Keratinocyte (primary cell): ENCODE measurements around the gene CHCHD6. TPM values are rescaled to one million over a fixed set of nuclear protein-coding genes. Genes with fewer than 3 reads are reported as not detected.

ENCODE experiments used
- DNase-seq: peaks from one replicate; pipeline ENCODE4 v3.0.0-alpha.2; 2011; ENCODE audit warnings: low read depth, missing footprints, low spot score
- FAIRE-seq: peaks from 2 replicates; lab custom pipeline; 2011; peaks lifted over from hg19 to GRCh38; lab: Jason Lieb, UNC
- H2AFZ ChIP-seq: 2 replicates; pipeline ENCODE4 v1.6.0; 2012; ENCODE audit warnings: low read length, control low read depth, inconsistent platforms; ENCODE audit not compliant: control insufficient read depth
- H3K27ac ChIP-seq: 2 replicates; pipeline ENCODE4 v1.5.1; 2011; ENCODE audit warnings: low read length; ENCODE audit not compliant: control insufficient read depth, insufficient read depth
- H3K27me3 ChIP-seq: 3 replicates; pipeline ENCODE4 v1.6.0; 2011; ENCODE audit warnings: low read length; ENCODE audit not compliant: control insufficient read depth, insufficient read depth; ENCODE audit errors: extremely low read depth
- H3K36me3 ChIP-seq, 2 experiments: 2 replicates in 1 of 2; 3 replicates in 1 of 2; pipeline ENCODE4 v1.5.1; 2011; ENCODE audit warnings: low read length in 2 of 2, mild to moderate bottlenecking in 1 of 2; ENCODE audit not compliant: control insufficient read depth in 2 of 2, insufficient read depth in 2 of 2; ENCODE audit errors: extremely low read depth in 1 of 2
- H3K4me1 ChIP-seq: 3 replicates; pipeline ENCODE4 v1.5.1; 2011; ENCODE audit warnings: low read length; ENCODE audit not compliant: control insufficient read depth, insufficient read depth; ENCODE audit errors: extremely low read depth
- H3K4me2 ChIP-seq: 3 replicates; pipeline ENCODE4 v1.6.0; 2011; ENCODE audit warnings: low read depth, low read length; ENCODE audit not compliant: control insufficient read depth, insufficient read depth; ENCODE audit errors: extremely low read depth
- H3K4me3 ChIP-seq, 3 experiments: fragments of 200-600 bp in 1 of 3; sonication (generic) in 1 of 3; 2 replicates in 2 of 3; 3 replicates in 1 of 3; pipeline ENCODE4 v1.5.1; 2011 to 2016; ENCODE audit warnings: low read length in 3 of 3, mild to moderate bottlenecking in 3 of 3, control low read depth in 2 of 3, inconsistent platforms in 1 of 3, low read depth in 1 of 3, mixed read lengths in 1 of 3, mixed run types in 1 of 3, moderate library complexity in 1 of 3; ENCODE audit not compliant: control insufficient read depth in 2 of 3, insufficient read depth in 2 of 3; ENCODE audit errors: extremely low read depth in 1 of 3
- H3K79me2 ChIP-seq: 2 replicates; pipeline ENCODE4 v1.6.0; 2012; ENCODE audit warnings: low read length; ENCODE audit not compliant: control insufficient read depth, insufficient read depth
- H3K9ac ChIP-seq: 3 replicates; pipeline ENCODE4 v1.6.0; 2011; ENCODE audit warnings: low read length; ENCODE audit not compliant: control insufficient read depth, insufficient read depth; ENCODE audit errors: extremely low read depth
- H3K9me1 ChIP-seq: 3 replicates; pipeline ENCODE4 v1.6.0; 2011; ENCODE audit warnings: low read length; ENCODE audit not compliant: control insufficient read depth, insufficient read depth; ENCODE audit errors: extremely low read depth
- H3K9me3 ChIP-seq: 2 replicates; pipeline ENCODE4 v1.5.1; 2012; ENCODE audit warnings: low read depth, low read length; ENCODE audit not compliant: control insufficient read depth
- H4K20me1 ChIP-seq: 3 replicates; pipeline ENCODE4 v1.6.0; 2011; ENCODE audit warnings: low read length; ENCODE audit not compliant: control insufficient read depth, insufficient read depth; ENCODE audit errors: extremely low read depth
- CTCF ChIP-seq, 3 experiments: IDR thresholded peaks in 1 of 3; conservative IDR thresholded peaks in 1 of 3; optimal IDR thresholded peaks in 1 of 3; 2 replicates in 2 of 3; 3 replicates in 1 of 3; pipeline versions ENCODE3 to v1.5.1; 2011; ENCODE audit warnings: low read length in 3 of 3, mild to moderate bottlenecking in 3 of 3, moderate library complexity in 2 of 3, control low read depth in 1 of 3, inconsistent platforms in 1 of 3; ENCODE audit not compliant: insufficient read depth in 2 of 3; ENCODE audit errors: extremely low read depth in 1 of 3
- EZH2 ChIP-seq: IDR thresholded peaks from one replicate; pipeline ENCODE4 v1.6.1; 2012; ENCODE audit warnings: inconsistent platforms, mild to moderate bottlenecking, low read length, moderate library complexity
- dilution Hi-C: fragments of 300-500 bp; cut with MboI; formaldehyde crosslinking; loops from one replicate; pipeline ENCODE4 v1.7.0; 2020; ENCODE audit warnings: low sequenced_read_pairs; ENCODE audit not compliant: extremely low pct_ligation_motif_present
- polyA plus RNA-seq, 5 experiments: library from polyadenylated mRNA; depleted of rRNA in 3 of 5; stranded (reverse) in 3 of 5; stranded (forward) in 1 of 5; unstranded in 1 of 5; fragments of >200 nt; gene quantifications; 1 replicate in 1 of 5; 2 replicates in 3 of 5; 3 replicates in 1 of 5; pipeline versions ENCODE4 v1.2.1 to v1.2.3, GENCODE V29; 2011 to 2012; ENCODE audit warnings: missing spikeins in 2 of 5, low read depth in 1 of 5, low replicate concordance in 1 of 5

The CHCHD6 gene
- polyA plus RNA-seq, 1 donor (not counting 4 experiments of a cell fraction or from before 2014, with no cell fraction given) = 21.7 TPM

- H3K9ac ChIP-seq = no peak overlapping the region
- no peak for TF ChIP-seq CTCF (optimal IDR thresholded peaks at IDR 0.05 in 1 of 3, IDR thresholded peaks at IDR 0.05 in 1 of 3, conservative IDR thresholded peaks at IDR 0.05 in 1 of 3; ENCODE audit: extremely low read depth in 1 of 3, insufficient read depth in 2 of 3, low read length in 3 of 3)
- no peak for TF ChIP-seq EZH2
- H3K4me3 ChIP-seq = no peak overlapping the region
- no peak overlapping the region for H3K27ac ChIP-seq
- no peaks in the 10 kb centered on the region for H4K20me1 ChIP-seq
- no peaks in the 10 kb centered on the region for H3K9me1 ChIP-seq
- no peak overlapping the region for H3K4me2 ChIP-seq
- FAIRE-seq = no peak
- H3K27me3 ChIP-seq = no peaks in the 10 kb centered on the region
- H3K9me3 ChIP-seq = peaks cover 5% of the 10 kb centered on the region
- H3K79me2 ChIP-seq = no peaks in the 10 kb centered on the region
- dilution Hi-C loops = no loop called here
- no peaks in the 10 kb centered on the region for H3K36me3 ChIP-seq
- DNase-seq = no peak
- H2AFZ ChIP-seq = no peak overlapping the region
- peaks cover 10% of the 10 kb centered on the region for H3K4me1 ChIP-seq
Measured at GRCh38 chr3:126978291-126978690, 274.3 kb downstream of the CHCHD6 start.

- H3K4me2 ChIP-seq = no peak overlapping the region
- H3K4me3 ChIP-seq = no peak overlapping the region
- no peak for FAIRE-seq
- H3K27me3 ChIP-seq = no peaks in the 10 kb centered on the region
- peaks cover 10% of the 10 kb centered on the region for H3K4me1 ChIP-seq
- peaks cover under 1% of the 10 kb centered on the region for H4K20me1 ChIP-seq
- dilution Hi-C loops = no loop called here
- peaks cover 5% of the 10 kb centered on the region for H3K9me3 ChIP-seq
- H3K9me1 ChIP-seq = no peaks in the 10 kb centered on the region
- no peak for DNase-seq
- H3K27ac ChIP-seq = no peak overlapping the region
- no peaks in the 10 kb centered on the region for H3K36me3 ChIP-seq
- no peak for TF ChIP-seq EZH2
- no peak for TF ChIP-seq CTCF (optimal IDR thresholded peaks at IDR 0.05 in 1 of 3, IDR thresholded peaks at IDR 0.05 in 1 of 3, conservative IDR thresholded peaks at IDR 0.05 in 1 of 3; ENCODE audit: extremely low read depth in 1 of 3, insufficient read depth in 2 of 3, low read length in 3 of 3)
- no peak overlapping the region for H3K9ac ChIP-seq
- H2AFZ ChIP-seq = no peak overlapping the region
- H3K79me2 ChIP-seq = peaks cover 7% of the 10 kb centered on the region
Measured at GRCh38 chr3:126979046-126979628, 275.1 kb downstream of the CHCHD6 start.
